Skeletal muscle cell (primary cell): ENCODE results near the gene MAP2.
"Not testable (repeated sequence)": the region's sequence is repeated elsewhere in the genome, so short reads cannot be mapped to it uniquely, and the experiment has no call there.

Experiments
- DNase-seq: peaks from one replicate; pipeline ENCODE4 v3.0.0-alpha.2; 2010; ENCODE audit warnings: low read depth
- H3K4me3 ChIP-seq: 2 replicates; pipeline ENCODE4 v1.5.1; 2011; ENCODE audit warnings: low read depth, mild to moderate bottlenecking, control low read depth, low read length, moderate library complexity

Gene MAP2

GRCh38 chr2:209472112-209472832 lies 48.4 kb downstream of the MAP2 start:
- DNase-seq: peak; percentile 82
- no peak overlapping the region for H3K4me3 ChIP-seq

- no peak overlapping the region for H3K4me3 ChIP-seq
- peak; percentile 83 for DNase-seq
Measured at GRCh38 chr2:209472871-209473270, 49.0 kb downstream of the MAP2 start.

- no peak overlapping the region for H3K4me3 ChIP-seq
- peak; percentile 98 for DNase-seq
Measured at GRCh38 chr2:209473930-209474419, 50.1 kb downstream of the MAP2 start.

- no peak for DNase-seq
- H3K4me3 ChIP-seq: no peak overlapping the region
Measured at GRCh38 chr2:209474960-209475359, 51.1 kb downstream of the MAP2 start.

GRCh38 chr2:209476367-209477208 lies 52.7 kb downstream of the MAP2 start:
- peak; percentile 86 for DNase-seq

GRCh38 chr2:209492296-209492695 lies 68.4 kb downstream of the MAP2 start:
- not testable (repeated sequence) for DNase-seq, H3K4me3 ChIP-seq

More at GRCh38 chr2:209476367-209477208, 52.7 kb downstream of the MAP2 start:
- H3K4me3 ChIP-seq: no peak overlapping the region

GRCh38 chr2:209495068-209495620 lies 71.3 kb downstream of the MAP2 start:
- not testable (repeated sequence) for H3K4me3 ChIP-seq, DNase-seq

- peak; percentile 93 for DNase-seq
- H3K4me3 ChIP-seq: no peak overlapping the region
Measured at GRCh38 chr2:209495855-209496585, 72.2 kb downstream of the MAP2 start.

GRCh38 chr2:209496586-209496982 lies 72.7 kb downstream of the MAP2 start:
- DNase-seq: peak; percentile 36
- no peak overlapping the region for H3K4me3 ChIP-seq

- H3K4me3 ChIP-seq: no peak overlapping the region
- no peak for DNase-seq
Measured at GRCh38 chr2:209498614-209499013, 74.8 kb downstream of the MAP2 start.

- no peak overlapping the region for H3K4me3 ChIP-seq
- no peak for DNase-seq
Measured at GRCh38 chr2:209499069-209499468, 75.2 kb downstream of the MAP2 start.

- DNase-seq: no peak
- no peak overlapping the region for H3K4me3 ChIP-seq
Measured at GRCh38 chr2:209501579-209501978, 77.7 kb downstream of the MAP2 start.

- no peak overlapping the region for H3K4me3 ChIP-seq
- no peak for DNase-seq
Measured at GRCh38 chr2:209505410-209505809, 81.6 kb downstream of the MAP2 start.

GRCh38 chr2:209508255-209508654 lies 84.4 kb downstream of the MAP2 start:
- no peak overlapping the region for H3K4me3 ChIP-seq
- no peak for DNase-seq

GRCh38 chr2:209511637-209512036 lies 87.8 kb downstream of the MAP2 start:
- no peak overlapping the region for H3K4me3 ChIP-seq
- no peak for DNase-seq

- no peak for DNase-seq
- H3K4me3 ChIP-seq: no peak overlapping the region
Measured at GRCh38 chr2:209512971-209513370, 89.1 kb downstream of the MAP2 start.

GRCh38 chr2:209517436-209517835 lies 93.6 kb downstream of the MAP2 start:
- H3K4me3 ChIP-seq: no peak overlapping the region
- DNase-seq: no peak

GRCh38 chr2:209519271-209519670 lies 95.4 kb downstream of the MAP2 start:
- DNase-seq: no peak
- H3K4me3 ChIP-seq: no peak overlapping the region

GRCh38 chr2:209519906-209520305 lies 96.1 kb downstream of the MAP2 start:
- no peak overlapping the region for H3K4me3 ChIP-seq

More at GRCh38 chr2:209519906-209520305, 96.1 kb downstream of the MAP2 start:
- DNase-seq: no peak
